ENCODE data around the gene TBC1D22A.

Gene TBC1D22A

DNA sequence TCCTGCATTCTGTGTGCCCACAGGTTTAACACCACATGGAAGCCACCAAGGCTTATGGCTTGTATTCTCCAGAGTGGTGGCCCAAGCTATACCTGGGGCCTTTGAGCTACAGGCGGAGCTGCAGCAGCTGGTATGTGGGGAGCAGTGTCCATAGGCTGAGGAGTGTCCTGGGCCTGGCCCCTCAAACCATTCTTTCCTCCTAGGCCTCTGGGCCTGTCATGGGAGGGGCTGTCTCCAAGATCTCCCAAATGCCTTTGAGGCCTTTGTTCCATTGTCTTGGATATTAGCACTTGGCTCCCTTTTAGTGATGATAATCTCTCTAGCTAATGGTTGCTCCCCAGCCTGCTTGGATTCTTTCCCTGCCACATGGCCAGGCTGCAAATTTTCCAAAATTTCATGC, 6.4 kb upstream of the TBC1D22A start:
- Histone ChIP-seq H3K27me3 (ENCODE audit: insufficient read depth, low read length) (no peaks in the 10 kb centered on the region), H3K4me3 (ENCODE audit: low read length) (no peak overlapping the region), H3K9me3 (ENCODE audit: insufficient read depth, low read depth, low read length) (peaks cover 25% of the 10 kb centered on the region), H3K9ac (ENCODE audit: low read depth, low read length) (no peak overlapping the region), H3K4me1 (ENCODE audit: insufficient read depth, low read length) (0 out of 2 replicates have a peak, but pooled peaks cover under 1% of the 10 kb centered on the region), H3K27ac (ENCODE audit: low read length) (no peak overlapping the region), H3K36me3 (ENCODE audit: insufficient read depth, low read depth, low read length) (peaks cover 16% of the 10 kb centered on the region; the same call in 1 of the 2 replicates)

GRCh38 chr22:46757104-46757503, 5.3 kb upstream of the TBC1D22A start:
- Histone ChIP-seq H3K9me3 (ENCODE audit: insufficient read depth, low read depth, low read length) (peaks cover 25% of the 10 kb centered on the region), H3K9ac (ENCODE audit: low read depth, low read length) (no peak overlapping the region), H3K4me1 (ENCODE audit: insufficient read depth, low read length) (peaks cover 5% of the 10 kb centered on the region; the same call in 1 of the 2 replicates), H3K27ac (ENCODE audit: low read length) (no peak overlapping the region), H3K27me3 (ENCODE audit: insufficient read depth, low read length) (no peaks in the 10 kb centered on the region), H3K4me3 (ENCODE audit: low read length) (no peak overlapping the region), H3K36me3 (ENCODE audit: insufficient read depth, low read depth, low read length) (peaks cover 16% of the 10 kb centered on the region; the same call in 1 of the 2 replicates)

GRCh38 chr22:46758121-46758520, 4.3 kb upstream of the TBC1D22A start:
- Histone ChIP-seq H3K27me3 (ENCODE audit: insufficient read depth, low read length) (no peaks in the 10 kb centered on the region), H3K36me3 (ENCODE audit: insufficient read depth, low read depth, low read length) (peaks cover 16% of the 10 kb centered on the region; the same call in 1 of the 2 replicates), H3K9ac (ENCODE audit: low read depth, low read length) (no peak overlapping the region), H3K9me3 (ENCODE audit: insufficient read depth, low read depth, low read length) (peaks cover 25% of the 10 kb centered on the region), H3K4me1 (ENCODE audit: insufficient read depth, low read length) (peaks cover 5% of the 10 kb centered on the region; the same call in 1 of the 2 replicates), H3K4me3 (ENCODE audit: low read length) (no peak overlapping the region), H3K27ac (ENCODE audit: low read length) (no peak overlapping the region)

DNA sequence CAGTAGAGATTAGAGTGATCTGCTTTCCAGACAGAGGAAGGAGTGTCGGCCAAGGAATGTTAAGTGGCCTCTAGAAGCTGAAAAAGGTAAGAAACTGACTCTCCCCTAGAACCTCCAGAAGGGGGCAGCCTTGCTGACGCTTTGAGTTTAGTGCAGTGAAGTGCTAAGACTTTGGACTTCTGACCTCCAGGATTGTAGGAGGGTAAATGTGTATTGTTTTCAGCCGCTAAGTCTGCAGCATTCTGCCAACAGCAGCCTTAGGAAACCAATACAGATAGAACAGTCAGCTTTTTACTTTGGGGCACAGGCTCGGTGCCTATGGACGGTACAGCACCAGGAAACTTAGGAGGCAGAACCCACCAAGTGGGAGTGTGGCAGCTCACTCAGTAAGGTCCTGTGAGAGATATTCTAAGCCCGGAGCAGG, 3.6 kb upstream of the TBC1D22A start:
- H3K9me3 ChIP-seq (ENCODE audit: insufficient read depth, low read depth, low read length) = peaks cover 25% of the 10 kb centered on the region

DNA sequence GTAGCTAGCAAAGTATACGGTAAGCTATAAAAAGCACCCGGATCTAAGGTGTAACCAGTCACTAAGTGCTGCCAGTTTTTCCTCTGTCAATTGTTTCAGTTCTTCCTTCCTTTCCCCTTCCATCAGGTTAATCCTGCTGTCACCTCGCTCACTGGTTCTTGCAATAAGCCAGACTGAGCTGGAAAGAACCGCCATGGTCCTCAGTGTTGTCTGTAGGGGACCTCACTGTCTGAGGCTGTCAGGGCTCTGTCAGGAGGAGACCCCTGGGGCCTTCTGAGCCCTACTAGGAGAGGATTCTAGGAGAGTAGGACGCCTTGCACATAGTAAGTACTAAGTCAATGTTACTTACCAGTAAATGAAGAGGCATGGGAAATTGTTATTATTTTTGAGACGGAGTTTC, 1.4 kb upstream of the TBC1D22A start:
- peak overlapping the region; percentile 99; the same call in 1 of the 2 replicates for H3K4me3 ChIP-seq (ENCODE audit: low read length)
- peaks cover 16% of the 10 kb centered on the region; the same call in 1 of the 2 replicates for H3K36me3 ChIP-seq (ENCODE audit: insufficient read depth, low read depth, low read length)
- H3K9me3 ChIP-seq (ENCODE audit: insufficient read depth, low read depth, low read length) = peaks cover 14% of the 10 kb centered on the region
- H3K9ac ChIP-seq (ENCODE audit: low read depth, low read length) = peak overlapping the region; percentile 100; the same call in 1 of the 2 replicates
- H3K4me1 ChIP-seq (ENCODE audit: insufficient read depth, low read length) = peaks cover 5% of the 10 kb centered on the region; the same call in 1 of the 2 replicates
- no peaks in the 10 kb centered on the region for H3K27me3 ChIP-seq (ENCODE audit: insufficient read depth, low read length)
- no peak overlapping the region for H3K27ac ChIP-seq (ENCODE audit: low read length)

More for the DNA sequence above, 3.6 kb upstream of the TBC1D22A start:
- Histone ChIP-seq H3K4me1 (ENCODE audit: insufficient read depth, low read length) (peaks cover 5% of the 10 kb centered on the region; the same call in 1 of the 2 replicates), H3K9ac (ENCODE audit: low read depth, low read length) (no peak overlapping the region), H3K27ac (ENCODE audit: low read length) (no peak overlapping the region), H3K36me3 (ENCODE audit: insufficient read depth, low read depth, low read length) (peaks cover 16% of the 10 kb centered on the region; the same call in 1 of the 2 replicates), H3K27me3 (ENCODE audit: insufficient read depth, low read length) (no peaks in the 10 kb centered on the region), H3K4me3 (ENCODE audit: low read length) (no peak overlapping the region)

GRCh38 chr22:46761539-46762237, 762 bp upstream of the TBC1D22A start:
- peaks cover 5% of the 10 kb centered on the region; the same call in 1 of the 2 replicates for H3K4me1 ChIP-seq (ENCODE audit: insufficient read depth, low read length)

GRCh38 chr22:46763051-46763705, 728 bp downstream of the TBC1D22A start:
- Histone ChIP-seq H3K27ac (ENCODE audit: low read length) (peak overlapping the region; percentile 98), H3K36me3 (ENCODE audit: insufficient read depth, low read depth, low read length) (peaks cover 9% of the 10 kb centered on the region; the same call in 1 of the 2 replicates), H3K9ac (ENCODE audit: low read depth, low read length) (peak overlapping the region; percentile 100), H3K27me3 (ENCODE audit: insufficient read depth, low read length) (no peaks in the 10 kb centered on the region), H3K4me3 (ENCODE audit: low read length) (peak overlapping the region; percentile 99), H3K9me3 (ENCODE audit: insufficient read depth, low read depth, low read length) (no peaks in the 10 kb centered on the region), H3K4me1 (ENCODE audit: insufficient read depth, low read length) (peaks cover 5% of the 10 kb centered on the region; the same call in 1 of the 2 replicates)

More at GRCh38 chr22:46761539-46762237, 762 bp upstream of the TBC1D22A start:
- H3K4me3 ChIP-seq (ENCODE audit: low read length) = peak overlapping the region; percentile 99
- H3K36me3 ChIP-seq (ENCODE audit: insufficient read depth, low read depth, low read length) = peaks cover 16% of the 10 kb centered on the region; the same call in 1 of the 2 replicates
- peaks cover 7% of the 10 kb centered on the region for H3K9me3 ChIP-seq (ENCODE audit: insufficient read depth, low read depth, low read length)
- H3K9ac ChIP-seq (ENCODE audit: low read depth, low read length) = peak overlapping the region; percentile 100
- H3K27ac ChIP-seq (ENCODE audit: low read length) = peak overlapping the region; percentile 98
- no peaks in the 10 kb centered on the region for H3K27me3 ChIP-seq (ENCODE audit: insufficient read depth, low read length)

- no peak overlapping the region for H3K27ac ChIP-seq (ENCODE audit: low read length)
- H3K27me3 ChIP-seq (ENCODE audit: insufficient read depth, low read length) = no peaks in the 10 kb centered on the region
- no peak overlapping the region for H3K4me3 ChIP-seq (ENCODE audit: low read length)
- peaks cover 9% of the 10 kb centered on the region; the same call in 1 of the 2 replicates for H3K36me3 ChIP-seq (ENCODE audit: insufficient read depth, low read depth, low read length)
- peaks cover 5% of the 10 kb centered on the region; the same call in 1 of the 2 replicates for H3K4me1 ChIP-seq (ENCODE audit: insufficient read depth, low read length)
- no peak overlapping the region for H3K9ac ChIP-seq (ENCODE audit: low read depth, low read length)
- H3K9me3 ChIP-seq (ENCODE audit: insufficient read depth, low read depth, low read length) = no peaks in the 10 kb centered on the region
Observed at GRCh38 chr22:46764140-46764680, 1.8 kb downstream of the TBC1D22A start.

GRCh38 chr22:46764779-46765485, 2.5 kb downstream of the TBC1D22A start:
- no peak overlapping the region for H3K4me3 ChIP-seq (ENCODE audit: low read length)
- H3K9ac ChIP-seq (ENCODE audit: low read depth, low read length) = no peak overlapping the region
- no peaks in the 10 kb centered on the region for H3K27me3 ChIP-seq (ENCODE audit: insufficient read depth, low read length)
- H3K36me3 ChIP-seq (ENCODE audit: insufficient read depth, low read depth, low read length) = peaks cover 9% of the 10 kb centered on the region; the same call in 1 of the 2 replicates
- no peaks in the 10 kb centered on the region for H3K9me3 ChIP-seq (ENCODE audit: insufficient read depth, low read depth, low read length)
- peaks cover 5% of the 10 kb centered on the region; the same call in 1 of the 2 replicates for H3K4me1 ChIP-seq (ENCODE audit: insufficient read depth, low read length)
- no peak overlapping the region for H3K27ac ChIP-seq (ENCODE audit: low read length)

- Histone ChIP-seq H3K36me3 (ENCODE audit: insufficient read depth, low read depth, low read length) (no peaks in the 10 kb centered on the region), H3K9ac (ENCODE audit: low read depth, low read length) (no peak overlapping the region), H3K4me3 (ENCODE audit: low read length) (no peak overlapping the region), H3K27me3 (ENCODE audit: insufficient read depth, low read length) (no peaks in the 10 kb centered on the region), H3K4me1 (ENCODE audit: insufficient read depth, low read length) (no peaks in the 10 kb centered on the region; the same call in 1 of the 2 replicates), H3K27ac (ENCODE audit: low read length) (no peak overlapping the region), H3K9me3 (ENCODE audit: insufficient read depth, low read depth, low read length) (no peaks in the 10 kb centered on the region)
Observed at GRCh38 chr22:46766611-46767010, 4.2 kb downstream of the TBC1D22A start.
